NCI-H1694 (cell line): ENCODE data around the gene VANGL1.

Experiments
- DNase-seq: peaks from one replicate; lab custom pipeline; 2025; lab: John Stamatoyannopoulos, UW

Gene VANGL1

DNA sequence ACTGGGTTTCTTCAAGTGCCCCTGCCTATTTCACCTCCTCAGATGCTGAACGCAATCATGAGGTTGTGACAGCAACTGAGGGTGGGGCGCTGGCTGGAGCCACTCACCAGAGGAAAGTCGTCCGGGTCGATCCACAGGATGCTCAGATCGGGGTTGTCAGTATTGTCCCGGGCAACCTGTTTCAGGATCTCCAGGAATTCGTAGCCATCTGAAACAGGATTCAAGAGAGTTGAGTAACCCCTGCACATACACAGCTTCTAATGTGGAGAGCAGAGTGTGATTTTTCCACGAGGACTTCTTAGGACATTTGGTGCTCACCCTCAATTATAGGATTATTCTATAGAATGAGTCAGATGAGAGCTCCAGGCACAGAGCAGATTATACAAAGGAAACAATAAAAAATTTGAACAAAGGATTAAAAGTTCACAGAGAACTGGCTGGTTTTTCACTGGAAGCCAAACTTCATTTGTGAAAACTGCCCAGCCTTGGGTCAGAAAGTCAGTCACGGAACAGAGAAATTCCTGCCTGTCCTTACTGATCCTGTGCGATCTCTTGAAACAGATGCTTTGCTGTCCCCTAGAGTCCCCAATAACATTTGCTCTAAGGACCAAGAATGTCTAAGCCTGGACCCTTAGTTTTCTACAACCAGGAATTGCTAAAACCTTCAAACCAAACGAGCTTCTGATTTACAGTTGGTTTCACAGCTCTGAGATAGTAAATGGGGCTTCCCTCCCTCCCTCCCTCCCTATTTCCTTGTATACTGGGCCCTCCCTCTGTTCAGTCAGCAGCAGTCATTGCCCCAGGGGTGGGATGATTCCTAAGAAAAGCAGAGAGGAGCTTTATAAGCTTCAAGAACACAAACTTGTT, 63.5 kb downstream of the VANGL1 start:
- no peak for DNase-seq

DNA sequence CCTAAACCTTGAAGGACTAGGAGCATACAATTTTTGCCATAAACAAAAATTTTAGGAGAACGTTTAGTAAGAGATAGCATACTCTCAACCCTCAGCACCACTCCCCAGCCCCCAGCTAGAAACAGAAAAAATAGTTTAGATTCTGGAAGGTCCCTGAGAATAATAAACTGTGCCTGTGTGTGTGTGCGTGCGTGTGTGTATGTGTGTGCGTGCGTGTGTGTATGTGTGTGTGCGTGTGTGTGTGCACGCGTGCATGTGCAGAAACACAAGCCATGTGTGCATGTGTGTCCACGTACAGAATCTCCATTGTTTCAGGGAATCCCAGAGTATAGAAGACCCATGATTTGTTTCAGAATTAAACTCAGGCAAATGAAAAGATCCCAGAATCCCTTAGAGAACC, 64.2 kb downstream of the VANGL1 start:
- no peak for DNase-seq

DNA sequence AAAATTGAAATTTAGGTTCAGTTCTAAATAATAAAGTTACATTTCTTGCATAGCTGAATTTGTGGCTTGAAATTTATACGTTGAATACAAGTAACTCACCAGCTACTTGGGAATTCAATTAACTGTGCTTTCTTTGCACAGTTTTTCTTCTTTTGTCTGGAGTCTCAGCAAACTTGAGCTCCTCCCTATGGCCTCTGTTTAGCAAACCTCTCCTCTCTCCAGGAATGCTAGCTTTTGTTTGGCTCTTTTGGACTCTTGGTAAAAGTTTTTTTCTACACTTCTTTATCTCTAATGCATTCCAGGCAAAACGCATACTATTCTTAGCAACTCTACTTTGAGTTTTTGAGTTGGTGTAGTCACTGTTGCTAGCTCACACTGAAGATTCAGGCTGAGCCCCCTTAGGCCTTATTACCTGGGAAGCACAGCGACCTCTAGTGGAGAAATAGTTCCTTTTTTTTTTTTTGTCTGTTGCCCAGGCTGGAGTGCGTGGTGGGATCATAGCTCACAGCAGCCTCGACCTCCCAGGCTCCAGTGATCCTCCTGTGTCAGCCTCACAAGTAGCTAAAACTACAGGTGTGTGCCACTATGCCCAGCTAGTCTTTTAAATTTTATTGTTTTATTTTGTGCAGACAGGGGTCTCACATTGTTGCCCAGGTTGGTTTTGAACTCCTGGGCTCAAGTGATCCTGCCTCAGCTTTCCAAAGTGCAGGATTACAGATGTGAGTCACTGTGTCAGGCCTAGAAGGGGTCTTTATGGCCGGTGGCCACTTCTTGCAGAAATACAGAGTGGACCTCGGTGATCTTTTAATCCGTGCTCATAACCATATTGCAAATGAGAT, 65.0 kb downstream of the VANGL1 start:
- DNase-seq: peak; percentile 59

DNA sequence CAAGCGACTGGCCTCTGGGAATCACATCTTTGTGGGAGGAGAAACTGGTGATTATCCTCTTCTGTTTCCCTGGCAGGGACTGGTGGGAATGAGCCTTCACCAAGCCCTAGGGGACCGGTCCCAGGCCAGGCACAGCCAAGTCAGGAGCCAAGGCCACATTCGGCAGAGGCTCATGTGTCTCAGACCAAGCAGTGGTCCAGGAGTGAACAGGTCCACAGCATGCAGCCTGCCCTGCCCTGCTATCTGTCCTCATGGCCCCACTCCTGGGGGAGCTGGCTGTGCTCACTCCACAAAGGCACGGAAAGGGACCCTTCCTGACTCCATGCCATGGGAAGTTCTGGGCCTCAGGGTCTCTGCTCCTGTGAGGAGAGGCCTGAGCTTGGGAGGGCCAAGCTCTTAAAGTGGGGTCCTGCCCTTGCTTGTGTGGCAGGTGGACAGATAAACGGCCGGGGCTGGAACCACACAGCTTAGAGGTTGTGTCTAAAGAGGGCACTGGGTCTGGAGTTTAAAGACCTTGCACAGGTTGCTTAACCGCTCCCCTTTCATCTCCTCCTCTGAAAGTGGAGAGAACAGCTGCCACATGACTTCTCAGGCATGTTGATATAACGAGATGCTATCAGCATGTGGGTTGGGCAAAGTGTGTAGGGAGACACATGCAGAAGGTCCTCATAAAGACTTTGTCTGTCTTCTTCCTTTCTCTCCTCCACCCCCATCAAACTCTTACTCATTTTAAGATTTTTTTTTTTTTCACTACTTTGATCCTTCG, 69.3 kb downstream of the VANGL1 start:
- no peak for DNase-seq

DNA sequence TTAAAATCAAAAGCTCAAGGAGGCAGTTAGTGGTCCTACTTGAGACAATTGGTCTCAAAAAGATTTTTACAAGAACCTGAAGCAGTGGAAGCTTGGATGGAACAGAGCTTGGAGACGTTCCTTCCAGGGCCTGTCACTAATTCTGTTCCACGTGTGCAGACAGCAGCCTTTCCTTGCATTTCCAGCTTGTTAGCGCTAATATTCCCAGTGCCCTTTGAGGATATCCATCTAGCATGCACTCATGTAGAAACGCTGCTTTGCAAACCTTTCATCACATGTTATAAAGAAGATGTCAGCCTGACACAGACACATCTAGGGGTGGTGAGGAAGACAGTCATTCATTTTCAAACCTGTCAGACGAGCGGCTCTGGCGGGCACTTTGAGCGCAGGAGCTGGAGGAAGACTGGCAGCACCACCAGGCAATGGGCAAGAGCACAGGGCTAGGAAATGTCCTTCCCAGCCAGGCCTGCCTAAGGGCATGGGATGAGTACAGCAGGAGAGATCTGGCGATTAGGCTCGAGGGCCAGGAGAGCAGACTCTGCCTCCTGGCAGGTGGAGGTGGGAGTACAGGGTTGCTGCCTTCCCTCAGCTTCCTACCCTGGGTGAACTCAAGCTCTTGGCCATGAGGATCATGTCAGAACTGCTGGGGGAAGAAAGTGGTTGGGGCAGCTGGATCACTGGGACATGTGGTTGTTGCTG, 71.3 kb downstream of the VANGL1 start:
- DNase-seq: no peak

DNA sequence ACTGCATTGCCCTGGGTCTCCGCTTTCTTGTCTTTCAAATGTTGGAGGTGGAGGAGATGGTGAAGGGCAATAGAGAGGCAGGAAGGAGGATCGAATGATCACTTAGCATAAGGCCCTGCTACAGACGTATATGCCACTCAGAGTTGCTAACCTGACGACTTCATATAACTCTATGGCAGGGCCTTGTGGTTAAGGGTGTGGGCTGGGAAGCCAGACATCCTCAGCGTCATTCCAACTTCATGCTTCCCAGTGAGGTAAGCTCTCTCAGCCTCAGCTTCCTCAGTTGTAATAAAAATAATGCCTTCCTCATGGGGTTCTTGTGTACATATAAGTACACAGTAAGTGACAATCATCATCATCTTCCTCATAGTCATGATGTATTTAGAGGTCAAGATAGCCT, 72.1 kb downstream of the VANGL1 start:
- DNase-seq: no peak

DNA sequence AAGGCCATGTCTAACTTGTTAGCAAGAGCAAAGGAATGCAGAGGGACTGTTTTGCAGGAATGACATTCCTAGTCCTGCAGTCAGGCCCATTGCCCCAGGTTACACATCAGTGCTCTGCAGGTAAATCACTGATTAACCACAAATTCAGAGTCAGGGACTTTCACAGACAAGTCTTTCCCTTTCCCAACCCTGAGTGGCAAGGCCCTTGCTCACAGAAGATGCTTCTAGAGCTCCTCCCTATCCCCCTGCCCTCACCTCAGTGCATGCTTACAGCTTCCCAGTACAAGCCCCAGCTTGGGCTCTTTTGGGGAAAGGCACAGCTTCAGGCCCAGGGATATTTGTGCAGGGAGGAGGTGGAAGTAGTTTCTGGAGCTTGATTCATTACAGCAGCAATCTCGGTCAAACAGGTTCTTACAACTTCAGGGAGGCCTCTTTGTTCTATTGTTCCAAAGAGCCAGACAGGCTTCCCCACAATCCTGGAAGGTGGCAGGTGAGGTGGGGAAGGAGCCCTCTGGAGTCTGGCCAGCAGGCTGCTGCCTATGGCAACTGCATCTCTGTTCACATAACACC, 72.9 kb downstream of the VANGL1 start:
- DNase-seq: no peak

DNA sequence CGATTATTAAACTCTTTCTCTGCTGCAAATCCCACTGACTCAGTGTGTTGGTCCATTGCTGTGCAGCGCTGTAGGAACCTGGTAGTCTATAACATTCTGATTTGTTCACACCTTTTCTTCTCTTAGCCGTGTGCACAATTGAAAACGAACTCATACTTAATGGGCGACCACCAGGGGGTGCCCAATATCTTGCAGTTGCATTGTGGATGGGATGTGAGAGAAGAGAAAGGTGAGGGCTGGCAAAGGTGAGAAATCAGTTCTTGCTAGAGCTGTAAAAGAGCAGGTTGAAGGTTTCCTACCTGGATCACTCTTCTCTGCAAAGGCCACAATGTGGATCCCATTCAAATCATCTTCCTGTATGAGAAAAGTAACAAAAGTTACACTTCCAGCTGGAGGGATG, 75.8 kb downstream of the VANGL1 start:
- peak; percentile 60 for DNase-seq

DNA sequence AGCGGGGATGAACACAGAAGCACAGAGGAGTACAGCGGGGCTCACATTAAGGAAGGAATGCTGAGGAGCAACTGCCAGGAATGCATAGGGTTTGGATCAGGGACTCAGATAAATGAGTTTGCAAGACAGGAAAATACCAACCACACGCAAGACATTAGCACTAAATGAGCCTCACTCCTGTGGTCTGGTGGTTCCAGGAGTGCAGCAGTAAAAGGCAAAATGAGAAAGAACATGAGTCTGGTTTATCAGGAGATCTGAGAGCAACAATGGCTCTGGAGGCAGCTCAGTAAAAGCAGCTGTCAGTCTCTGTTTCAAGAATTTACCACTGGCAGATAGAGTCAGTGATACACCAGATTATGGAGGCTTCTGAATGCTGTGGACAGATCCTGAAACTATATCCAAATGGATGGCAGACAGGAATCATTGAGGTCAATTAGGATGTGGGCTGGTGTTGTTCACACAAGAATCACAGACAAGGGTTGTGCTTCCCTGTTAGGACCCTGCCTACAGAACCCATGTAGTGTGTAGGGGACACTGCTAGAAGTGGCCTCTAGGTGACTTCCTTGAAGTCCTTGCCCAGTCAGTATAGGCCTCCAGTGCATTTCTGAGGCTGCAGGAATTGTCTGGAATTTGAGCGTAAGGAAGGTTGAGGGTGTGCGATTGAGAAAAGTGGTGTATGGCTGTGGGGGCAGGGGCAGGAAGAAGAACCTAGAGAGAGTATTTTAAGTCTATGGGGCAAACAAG, 76.4 kb downstream of the VANGL1 start:
- DNase-seq: no peak

DNA sequence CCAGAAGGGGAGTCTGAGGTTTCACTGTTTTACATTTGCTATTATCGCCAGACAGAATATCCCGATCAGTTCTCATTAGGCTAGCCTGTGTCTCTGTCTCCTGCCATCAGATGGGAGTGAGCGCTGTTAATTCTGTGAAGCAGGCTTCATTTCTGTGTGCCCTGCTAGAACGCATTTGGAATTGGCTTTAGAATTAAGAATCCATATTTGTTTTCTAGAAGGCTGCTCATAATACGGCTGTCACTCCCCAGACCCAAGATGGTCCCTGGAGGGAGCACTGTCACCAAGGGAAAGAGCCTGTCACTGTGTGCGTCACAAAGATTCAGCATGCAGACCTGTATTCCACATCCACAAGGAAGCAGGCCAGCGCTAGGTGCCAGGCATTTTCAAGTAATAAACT, 77.5 kb downstream of the VANGL1 start:
- DNase-seq: no peak

DNA sequence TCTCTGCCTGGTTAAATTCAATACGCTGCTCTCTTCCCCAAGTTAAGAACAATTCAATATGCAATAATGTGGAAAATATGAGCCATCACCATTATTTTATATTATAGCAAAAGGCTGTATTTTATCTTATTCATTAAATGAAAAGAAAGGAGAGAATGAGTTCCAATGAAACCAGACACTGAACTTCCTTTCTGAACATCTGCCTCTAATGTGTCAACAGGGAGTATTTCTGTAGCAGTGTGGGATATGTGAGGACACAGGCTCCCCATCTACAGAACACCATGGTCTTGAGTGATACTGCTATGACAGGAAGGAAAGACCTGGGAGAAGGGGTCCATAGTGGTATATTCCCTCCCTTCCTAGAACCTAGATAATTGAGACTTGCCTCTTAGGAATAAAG, 80.5 kb downstream of the VANGL1 start:
- no peak for DNase-seq

DNA sequence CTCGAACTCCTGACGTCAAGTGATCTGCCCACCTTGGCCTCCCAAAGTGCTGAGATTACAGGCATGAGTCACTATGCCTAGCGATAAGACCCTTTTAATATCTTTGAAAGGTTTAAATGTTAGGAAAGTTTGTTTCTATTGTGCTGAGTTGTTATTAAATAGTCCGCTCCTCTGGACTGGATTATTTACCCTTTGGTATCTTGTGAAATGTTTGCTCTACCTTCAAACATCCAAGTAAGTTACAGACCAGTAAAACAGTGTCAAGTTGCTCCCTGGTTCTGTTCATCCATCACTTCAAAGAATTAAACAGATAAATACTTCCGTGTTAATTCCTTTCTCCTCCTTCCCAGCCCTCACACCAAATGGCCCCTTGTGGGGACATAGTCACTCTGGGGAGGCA, 82.0 kb downstream of the VANGL1 start:
- no peak for DNase-seq

DNA sequence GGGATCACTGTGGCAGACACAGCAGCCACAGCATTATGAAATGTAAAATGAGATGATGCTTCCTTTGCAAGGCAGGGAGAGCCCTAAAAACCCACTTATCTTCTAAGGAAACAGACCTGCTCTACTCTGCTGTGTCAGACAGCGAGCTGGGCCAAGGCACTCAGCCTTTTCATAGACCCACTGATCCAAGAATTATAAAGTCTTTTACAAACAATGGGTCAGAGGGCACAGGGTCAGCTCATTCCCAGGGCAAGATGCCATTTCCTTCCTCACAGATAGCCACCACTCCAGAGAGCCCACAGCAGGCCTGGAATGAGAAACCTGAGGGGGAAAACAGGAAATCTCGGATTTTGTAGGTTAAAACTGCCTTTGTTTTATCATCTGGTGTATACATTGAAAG, 83.8 kb downstream of the VANGL1 start:
- no peak for DNase-seq

DNA sequence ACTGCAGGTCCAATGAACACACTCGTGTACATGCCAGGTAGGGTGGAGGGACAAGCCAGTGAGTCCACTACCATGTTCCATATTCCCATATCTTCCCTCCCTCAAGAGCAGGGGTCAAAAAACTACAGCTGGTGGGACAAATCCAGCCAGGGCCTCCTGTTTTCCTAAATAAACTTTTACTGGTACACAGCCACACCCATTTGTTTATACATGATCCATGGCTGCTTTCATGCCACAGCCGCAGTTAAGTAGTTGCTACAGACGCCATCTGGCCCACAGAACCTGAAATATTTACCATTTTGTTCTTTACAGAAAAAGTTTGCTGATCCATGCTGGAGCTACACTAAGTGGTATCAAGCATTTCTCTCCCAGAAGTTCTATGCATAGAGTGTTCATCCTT, 84.4 kb downstream of the VANGL1 start:
- no peak for DNase-seq

DNA sequence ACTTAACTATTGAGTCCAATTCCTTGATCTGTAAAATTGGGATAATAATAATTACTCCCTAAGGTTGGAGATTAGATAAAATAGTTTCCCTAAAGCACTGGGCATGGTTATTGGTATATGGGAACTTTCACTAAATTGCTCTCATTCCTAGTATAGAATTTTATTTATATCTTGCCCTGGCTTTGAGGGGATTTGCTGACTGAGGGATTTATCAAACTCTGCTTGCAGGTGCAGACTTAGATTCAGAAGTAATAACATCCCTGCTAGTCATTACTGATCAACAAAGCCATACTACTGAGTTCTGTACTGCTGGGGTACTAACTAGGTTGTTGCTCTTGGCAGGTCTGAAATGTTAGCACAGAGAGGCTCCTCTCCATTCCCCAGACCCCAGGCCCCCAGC, 84.8 kb downstream of the VANGL1 start:
- no peak for DNase-seq

DNA sequence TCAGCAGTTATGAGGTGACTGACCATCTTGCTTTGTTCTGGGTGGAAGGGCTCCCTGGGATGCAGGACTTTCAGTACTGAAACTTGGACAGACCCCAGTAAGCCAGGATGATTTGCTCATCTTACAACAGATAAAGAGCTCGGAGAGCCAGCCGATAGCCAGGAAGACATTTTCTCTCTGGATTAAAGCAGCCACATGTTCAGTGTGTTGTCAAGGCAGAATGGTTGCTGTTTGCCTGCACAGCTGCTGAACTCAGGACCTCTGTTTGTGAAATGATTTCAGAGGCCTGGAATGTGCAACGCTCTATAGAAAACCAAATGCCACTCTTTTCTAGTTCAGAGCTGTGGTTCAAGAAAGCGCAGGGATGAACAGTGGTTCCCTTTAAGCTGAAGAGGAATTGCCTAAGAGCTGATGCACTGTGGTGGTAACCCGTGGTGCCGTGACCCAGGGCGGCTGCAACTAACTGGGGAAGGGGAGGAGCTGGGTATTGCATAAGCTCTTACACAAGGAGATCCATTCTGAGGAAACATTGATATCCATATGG, 86.0 kb downstream of the VANGL1 start:
- DNase-seq: no peak

DNA sequence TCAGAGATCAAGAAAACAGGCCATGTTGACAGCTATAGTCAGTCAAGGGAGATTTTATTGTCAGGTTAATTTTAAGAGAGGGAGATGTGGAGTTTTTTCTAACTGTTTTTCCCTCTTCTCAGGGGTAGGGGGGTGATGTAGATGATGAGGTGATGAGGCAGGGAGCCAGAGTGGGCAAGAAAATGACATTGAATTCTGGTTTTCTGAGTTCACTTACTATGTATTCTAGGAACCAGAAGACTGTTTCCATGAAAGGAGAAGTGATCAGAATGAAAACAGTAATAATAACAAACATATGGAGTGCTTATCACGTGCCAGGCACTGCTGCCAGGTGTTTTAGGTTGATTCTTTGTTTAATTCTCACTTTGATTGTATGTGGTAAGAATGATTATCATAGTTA, 86.6 kb downstream of the VANGL1 start:
- DNase-seq: no peak

DNA sequence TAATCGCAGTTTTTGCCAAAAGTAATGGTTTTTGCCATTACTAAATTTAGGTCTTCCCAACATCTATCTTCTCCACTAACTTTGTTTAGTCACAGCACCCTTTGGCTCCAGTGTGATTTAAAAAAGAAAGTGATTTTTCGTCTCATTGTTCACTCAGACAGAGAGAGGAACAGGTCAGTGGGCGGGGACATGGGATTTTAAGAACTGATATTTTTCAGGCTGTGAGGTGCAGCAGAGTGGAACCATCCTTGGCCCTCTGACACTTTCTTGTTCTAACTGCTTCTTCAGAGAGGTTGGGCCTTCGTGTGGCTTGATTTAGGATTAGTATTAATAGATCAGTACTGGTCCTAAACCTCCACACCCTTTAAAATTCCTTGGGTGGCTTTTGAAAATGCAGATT, 88.0 kb downstream of the VANGL1 start:
- no peak for DNase-seq

DNA sequence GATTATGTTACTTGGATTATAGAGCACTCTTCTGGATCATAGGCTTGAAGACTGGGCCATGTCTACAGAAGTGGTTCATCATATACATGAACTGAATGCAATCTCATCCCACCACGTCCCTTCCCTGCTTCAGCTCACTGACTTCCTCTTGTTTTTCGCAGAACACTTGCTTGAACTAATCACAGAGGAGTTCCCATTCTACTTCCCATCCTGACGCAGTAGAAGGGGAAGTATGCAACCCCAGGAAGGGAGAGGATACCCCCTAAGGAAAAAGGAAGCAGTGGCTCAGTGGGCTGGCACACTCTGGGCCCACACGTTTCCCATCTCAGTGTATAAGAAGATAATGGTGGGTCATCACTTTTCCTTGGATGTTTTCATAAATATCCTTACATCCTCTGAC, 90.5 kb downstream of the VANGL1 start:
- DNase-seq: no peak

DNA sequence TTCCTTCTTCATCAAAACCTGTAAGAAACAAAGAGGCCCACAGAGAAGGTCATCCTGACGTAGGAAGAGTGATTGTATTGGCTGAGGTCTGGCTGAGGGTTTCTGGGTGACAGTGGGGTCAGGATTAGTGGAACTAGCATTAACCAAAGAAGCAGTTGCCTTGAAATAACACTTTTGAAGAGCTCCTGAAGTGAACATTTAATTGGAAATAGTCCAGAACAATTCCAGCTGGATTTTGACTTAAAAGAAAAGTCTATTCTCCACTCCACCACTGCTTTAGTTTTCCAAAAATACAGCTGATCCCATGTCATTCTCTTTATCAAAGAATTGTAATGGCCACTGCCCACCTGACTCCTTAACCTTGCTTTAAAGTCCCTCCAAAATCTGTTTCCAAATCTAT, 99.0 kb downstream of the VANGL1 start:
- DNase-seq: no peak
